Suprapubic skin (tissue), 4 donors: ENCODE data around the gene LHFPL6. TPM values are rescaled to one million over a fixed set of nuclear protein-coding genes. Genes with fewer than 3 reads are reported as not detected.

ENCODE experiments used
- DNase-seq, 2 donors: peaks; one replicate each; pipeline ENCODE4 v3.0.0-alpha.2; 2019; ENCODE audit warnings: low spot score in 2 of 2
- H3K27ac ChIP-seq: fragments of 200-600 bp; sonication (generic); one replicate; pipeline ENCODE4 v1.5.1; 2019
- H3K27me3 ChIP-seq: fragments of 200-600 bp; sonication (generic); one replicate; pipeline ENCODE4 v1.5.1; 2019
- H3K36me3 ChIP-seq: fragments of 200-600 bp; sonication (generic); one replicate; pipeline ENCODE4 v1.5.1; 2019
- H3K4me1 ChIP-seq: fragments of 200-600 bp; sonication (generic); one replicate; pipeline ENCODE4 v1.5.1; 2019
- H3K4me3 ChIP-seq: fragments of 200-600 bp; sonication (generic); one replicate; pipeline ENCODE4 v1.5.1; 2019; ENCODE audit warnings: mild to moderate bottlenecking
- H3K9me3 ChIP-seq: fragments of 200-600 bp; sonication (generic); one replicate; pipeline ENCODE4 v1.5.1; 2019
- CTCF ChIP-seq, 2 donors: fragments of 200-600 bp in 1 of 2; fragments of 450-650 bp in 1 of 2; sonication (generic) in 1 of 2; IDR thresholded peaks; one replicate each; pipeline ENCODE4 v1.5.1; 2016 to 2019; ENCODE audit warnings: antibody characterized with exemption in 2 of 2, mild to moderate bottlenecking in 1 of 2, moderate library complexity in 1 of 2
- EP300 ChIP-seq: sonication (generic); formaldehyde crosslinking; IDR thresholded peaks from one replicate; pipeline ENCODE4 v1.6.1; 2017; ENCODE audit warnings: antibody characterized with exemption
- POLR2A ChIP-seq, 2 donors: fragments of 450-650 bp; IDR thresholded peaks; one replicate each; pipeline ENCODE4 v1.6.1; 2017; ENCODE audit warnings: antibody characterized with exemption in 2 of 2, mild to moderate bottlenecking in 2 of 2, moderate library complexity in 2 of 2
- POLR2AphosphoS5 ChIP-seq, 3 donors: sonication (generic); formaldehyde crosslinking; IDR thresholded peaks; one replicate each; pipeline ENCODE4 v1.6.1; 2017; ENCODE audit warnings: antibody characterized with exemption in 3 of 3
- WGBS: methylation state at CpG from one replicate; pipeline ENCODE4 v1.1.5; 2018; 5-methylcytosine and 5-hydroxymethylcytosine counted together
- total RNA-seq, 4 donors: library from RNA; depleted of rRNA; stranded (reverse); fragments of >200 nt; gene quantifications; one replicate each; pipeline ENCODE4 v1.1.0, GENCODE V29; 2016

LHFPL6 gene
- total RNA-seq, 4 donors from 2014 or later, result 10.6 to 21.0 (median 15.6) TPM

GRCh38 chr13:39403106-39403505 lies 199.9 kb downstream of the LHFPL6 start:
- Histone ChIP-seq H3K9me3 (no peaks in the 10 kb centered on the region), H3K27ac (no peak overlapping the region), H3K36me3 (no peaks in the 10 kb centered on the region), H3K27me3 (no peaks in the 10 kb centered on the region), H3K4me1 (no peaks in the 10 kb centered on the region), H3K4me3 (no peak overlapping the region)
- no peak for DNase-seq
- TF ChIP-seq CTCF (IDR thresholded peaks at IDR 0.05), result no peak
- no peak for TF ChIP-seq POLR2AphosphoS5 (IDR thresholded peaks at IDR 0.05)
- no peak for TF ChIP-seq POLR2A (IDR thresholded peaks at IDR 0.05)
- no peak for TF ChIP-seq EP300

GRCh38 chr13:39402221-39402970 lies 200.6 kb downstream of the LHFPL6 start:
- no peak overlapping the region for H3K4me3 ChIP-seq
- DNase-seq, result no peak
- H3K27me3 ChIP-seq, result no peaks in the 10 kb centered on the region
- no peaks in the 10 kb centered on the region for H3K36me3 ChIP-seq
- H3K27ac ChIP-seq, result no peak overlapping the region
- TF ChIP-seq CTCF (IDR thresholded peaks at IDR 0.05), result no peak
- TF ChIP-seq EP300, result no peak
- no peak for TF ChIP-seq POLR2A (IDR thresholded peaks at IDR 0.05)
- no peak for TF ChIP-seq POLR2AphosphoS5 (IDR thresholded peaks at IDR 0.05)
- no peaks in the 10 kb centered on the region for H3K4me1 ChIP-seq
- no peaks in the 10 kb centered on the region for H3K9me3 ChIP-seq
- 80% methylated on average over 3 of the region's 3 CpGs for WGBS

- TF ChIP-seq POLR2AphosphoS5 (IDR thresholded peaks at IDR 0.05), result no peak
- TF ChIP-seq POLR2A (IDR thresholded peaks at IDR 0.05), result no peak
- TF ChIP-seq CTCF (IDR thresholded peaks at IDR 0.05), result no peak
- TF ChIP-seq EP300, result no peak
- H3K9me3 ChIP-seq, result no peaks in the 10 kb centered on the region
- no peak overlapping the region for H3K4me3 ChIP-seq
- 84% methylated on average over 3 of the region's 3 CpGs for WGBS
- H3K36me3 ChIP-seq, result no peaks in the 10 kb centered on the region
- H3K27me3 ChIP-seq, result no peaks in the 10 kb centered on the region
- H3K4me1 ChIP-seq, result no peaks in the 10 kb centered on the region
- H3K27ac ChIP-seq, result no peak overlapping the region
- DNase-seq, result no peak
Observed at GRCh38 chr13:39401756-39402155, 201.2 kb downstream of the LHFPL6 start.

- Histone ChIP-seq H3K36me3 (no peaks in the 10 kb centered on the region), H3K4me3 (no peak overlapping the region), H3K4me1 (no peaks in the 10 kb centered on the region), H3K9me3 (no peaks in the 10 kb centered on the region), H3K27ac (no peak overlapping the region), H3K27me3 (no peaks in the 10 kb centered on the region)
- 73% methylated on average over 4 of the region's 4 CpGs for WGBS
- no peak for TF ChIP-seq POLR2A (IDR thresholded peaks at IDR 0.05)
- no peak for TF ChIP-seq EP300
- TF ChIP-seq CTCF (IDR thresholded peaks at IDR 0.05), result no peak
- TF ChIP-seq POLR2AphosphoS5 (IDR thresholded peaks at IDR 0.05), result no peak
- DNase-seq, result no peak
Observed at GRCh38 chr13:39401046-39401705, 201.8 kb downstream of the LHFPL6 start.

- no peak for DNase-seq
Observed at GRCh38 chr13:39399102-39399501, 203.9 kb downstream of the LHFPL6 start.

More at GRCh38 chr13:39399102-39399501, 203.9 kb downstream of the LHFPL6 start:
- H3K9me3 ChIP-seq, result no peaks in the 10 kb centered on the region
- no peak overlapping the region for H3K4me3 ChIP-seq
- no peak overlapping the region for H3K27ac ChIP-seq
- no peaks in the 10 kb centered on the region for H3K4me1 ChIP-seq
- no peaks in the 10 kb centered on the region for H3K36me3 ChIP-seq
- no peaks in the 10 kb centered on the region for H3K27me3 ChIP-seq
- no peak for TF ChIP-seq EP300
- no peak for TF ChIP-seq POLR2A (IDR thresholded peaks at IDR 0.05)
- no peak for TF ChIP-seq POLR2AphosphoS5 (IDR thresholded peaks at IDR 0.05)
- TF ChIP-seq CTCF (IDR thresholded peaks at IDR 0.05), result no peak
